Muscle of leg (tissue), 11 donors: ENCODE measurements around the gene CSRP1. TPM values are rescaled to one million over a fixed set of nuclear protein-coding genes. Genes with fewer than 3 reads are reported as not detected.
A peak's percentile ranks its signal among the peaks of the same experiment; 100 is the strongest.
"Not testable (repeated sequence)": the region's sequence is repeated elsewhere in the genome, so short reads cannot be mapped to it uniquely, and the experiment has no call there.

Experiments
- DNase-seq: peaks from one replicate; pipeline ENCODE4 v3.0.0; 2013
- H3K27ac ChIP-seq: one replicate; pipeline ENCODE4 v1.5.1; 2013; ENCODE audit warnings: mild to moderate bottlenecking, low read length, control low read depth
- H3K27me3 ChIP-seq: one replicate; pipeline ENCODE4 v1.6.1; 2013; ENCODE audit warnings: low read length; ENCODE audit not compliant: control insufficient read depth, insufficient read depth
- H3K36me3 ChIP-seq: one replicate; pipeline ENCODE4 v1.6.1; 2013; ENCODE audit warnings: low read length; ENCODE audit not compliant: control insufficient read depth, insufficient read depth
- H3K4me1 ChIP-seq: one replicate; pipeline ENCODE4 v1.6.1; 2013; ENCODE audit warnings: low read length; ENCODE audit not compliant: control insufficient read depth, insufficient read depth
- H3K4me3 ChIP-seq: one replicate; pipeline ENCODE4 v1.5.1; 2013; ENCODE audit warnings: low read length, control low read depth
- H3K9me3 ChIP-seq: replicated peaks from 2 replicates; pipeline ENCODE4 v1.6.1; 2013; ENCODE audit warnings: low read depth, low read length; ENCODE audit not compliant: control insufficient read depth
- WGBS: methylation state at CpG from one replicate; pipeline ENCODE4 v1.1.5; 2013; ENCODE audit warnings: missing lambda C conversion rate; ENCODE audit not compliant: insufficient coverage; 5-methylcytosine and 5-hydroxymethylcytosine counted together
- polyA plus RNA-seq, 8 donors: library from polyadenylated mRNA; unstranded; fragments of 120-200 nt; gene quantifications; one replicate each; pipeline versions ENCODE4 v1.2.1 to v1.2.3, GENCODE V29; 2013; ENCODE audit warnings: inconsistent platforms in 1 of 8, low replicate concordance in 1 of 8; ENCODE audit not compliant: insufficient read length in 8 of 8, insufficient read depth in 1 of 8
- total RNA-seq: library from RNA; stranded (reverse); fragments of 120-200 nt; gene quantifications from one replicate; pipeline ENCODE4 v1.2.4, GENCODE V29; 2013

CSRP1 gene
- total and polyA plus RNA-seq, 9 donors, result 36.2 to 77.0 (median 47.0) TPM

GRCh38 chr1:201479201-201479730 lies 27.7 kb downstream of the CSRP1 start:
- H3K36me3 ChIP-seq, result peaks cover 14% of the 10 kb centered on the region
- peaks cover 28% of the 10 kb centered on the region for H3K27me3 ChIP-seq
- no peak overlapping the region for H3K4me3 ChIP-seq
- DNase-seq, result no peak
- peaks cover 28% of the 10 kb centered on the region for H3K4me1 ChIP-seq
- no peaks in the 10 kb centered on the region for H3K9me3 ChIP-seq
- 76% methylated on average over 3 of the region's 4 CpGs for WGBS
- no peak overlapping the region for H3K27ac ChIP-seq

DNA sequence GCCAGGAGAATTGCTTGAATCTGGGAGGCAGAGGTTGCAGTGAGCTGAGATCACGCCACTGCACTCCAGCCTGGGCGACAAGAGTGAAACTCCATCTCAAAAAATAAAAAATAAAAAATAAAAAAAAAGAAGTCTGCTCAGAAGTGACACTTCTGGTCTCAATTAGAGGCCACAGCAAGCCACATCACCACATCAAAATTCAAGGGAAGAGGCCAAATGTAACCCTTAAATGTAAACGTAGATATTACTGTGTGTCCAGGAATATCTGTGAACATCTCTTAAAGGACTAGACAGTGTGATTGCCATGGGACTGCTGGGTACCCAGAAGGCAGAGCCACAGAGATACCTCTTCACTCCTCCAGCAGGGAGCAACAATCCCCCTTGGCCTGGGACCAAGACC lies 28.3 kb downstream of the CSRP1 start:
- Histone ChIP-seq H3K4me1 (peaks cover 28% of the 10 kb centered on the region), H3K27me3 (peaks cover 28% of the 10 kb centered on the region)
- H3K9me3 ChIP-seq, H3K27ac ChIP-seq, H3K36me3 ChIP-seq, DNase-seq, H3K4me3 ChIP-seq: not testable (repeated sequence)
- WGBS, result no CpG with 5 or more reads among the region's 3 CpGs

GRCh38 chr1:201476670-201477344 lies 30.1 kb downstream of the CSRP1 start:
- no peaks in the 10 kb centered on the region for H3K36me3 ChIP-seq
- 59% methylated on average over 4 of the region's 6 CpGs for WGBS
- H3K4me3 ChIP-seq, result no peak overlapping the region
- H3K27me3 ChIP-seq, result peaks cover 26% of the 10 kb centered on the region
- H3K27ac ChIP-seq, result no peak overlapping the region
- peaks cover 21% of the 10 kb centered on the region for H3K4me1 ChIP-seq
- no peaks in the 10 kb centered on the region for H3K9me3 ChIP-seq
- DNase-seq, result no peak

GRCh38 chr1:201475915-201476669 lies 30.8 kb downstream of the CSRP1 start:
- no peak for DNase-seq
- H3K9me3 ChIP-seq, result no peaks in the 10 kb centered on the region
- H3K27me3 ChIP-seq, result peaks cover 19% of the 10 kb centered on the region
- H3K4me3 ChIP-seq, result no peak overlapping the region
- peaks cover 14% of the 10 kb centered on the region for H3K4me1 ChIP-seq
- H3K36me3 ChIP-seq, result no peaks in the 10 kb centered on the region
- no peak overlapping the region for H3K27ac ChIP-seq
- 71% methylated on average over 4 of the region's 8 CpGs for WGBS

DNA sequence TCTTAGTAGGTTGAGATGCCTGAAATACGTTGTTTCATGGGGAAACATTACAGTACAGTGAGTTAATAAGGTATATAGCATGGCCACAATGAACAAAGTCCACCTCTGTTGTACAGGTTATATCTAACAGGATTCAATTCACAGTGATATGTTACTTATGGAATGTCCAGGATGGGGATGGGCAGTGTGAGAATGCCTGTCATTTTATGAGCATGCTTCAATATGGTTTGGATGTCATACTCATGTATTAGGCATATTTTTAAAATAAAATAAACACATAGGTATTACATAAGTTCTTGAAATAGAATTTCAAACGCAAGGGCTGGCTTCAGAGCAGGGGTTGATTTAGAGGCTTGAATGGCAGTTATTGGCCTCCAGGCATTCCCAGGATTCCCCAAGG lies 31.8 kb downstream of the CSRP1 start:
- Histone ChIP-seq H3K27ac (no peak overlapping the region), H3K4me3 (no peak overlapping the region), H3K4me1 (peaks cover 4% of the 10 kb centered on the region), H3K9me3 (no peaks in the 10 kb centered on the region), H3K36me3 (no peaks in the 10 kb centered on the region), H3K27me3 (peaks cover 12% of the 10 kb centered on the region)
- no peak for DNase-seq
- 37% methylated on average over 2 of the region's 2 CpGs for WGBS

GRCh38 chr1:201473296-201473695 lies 33.6 kb downstream of the CSRP1 start:
- no peak for DNase-seq
- no peaks in the 10 kb centered on the region for H3K9me3 ChIP-seq
- no peaks in the 10 kb centered on the region for H3K36me3 ChIP-seq
- WGBS, result 75% methylated on average over 1 of the region's 2 CpGs
- peaks cover 10% of the 10 kb centered on the region for H3K4me1 ChIP-seq
- H3K27me3 ChIP-seq, result peaks cover 19% of the 10 kb centered on the region
- no peak overlapping the region for H3K27ac ChIP-seq
- no peak overlapping the region for H3K4me3 ChIP-seq

- DNase-seq, H3K9me3 ChIP-seq, H3K27ac ChIP-seq, H3K36me3 ChIP-seq, H3K4me3 ChIP-seq: not testable (repeated sequence)
- peaks cover 19% of the 10 kb centered on the region for H3K27me3 ChIP-seq
- WGBS, result 96% methylated on average over 4 of the region's 8 CpGs
- peaks cover 19% of the 10 kb centered on the region for H3K4me1 ChIP-seq
These were observed 34.6 kb downstream of the CSRP1 start for GRCh38 chr1:201472321-201472720.

DNA sequence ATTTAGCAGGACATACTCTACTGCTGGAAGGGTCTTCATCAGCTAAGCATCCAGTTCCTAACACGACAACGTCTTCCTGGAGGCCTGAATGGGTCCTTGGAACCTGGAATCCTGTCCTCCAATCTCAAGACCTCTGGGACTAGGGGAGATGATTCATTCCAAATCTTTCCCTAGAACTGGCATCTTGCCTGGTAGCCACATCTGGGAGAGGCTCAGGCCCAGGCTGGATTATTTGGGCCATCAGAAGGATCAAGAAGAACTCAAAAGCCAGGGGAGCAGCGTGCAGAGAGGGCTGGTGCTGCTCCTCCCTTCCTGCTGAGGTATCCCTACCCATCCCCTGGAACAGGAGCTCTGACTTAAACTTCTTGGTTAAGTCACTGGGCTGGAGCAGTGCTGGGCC lies 35.2 kb downstream of the CSRP1 start:
- Histone ChIP-seq H3K9me3 (no peaks in the 10 kb centered on the region), H3K27me3 (peaks cover 19% of the 10 kb centered on the region), H3K27ac (no peak overlapping the region), H3K4me1 (peaks cover 22% of the 10 kb centered on the region), H3K4me3 (no peak overlapping the region), H3K36me3 (no peaks in the 10 kb centered on the region)
- peak; percentile 51 for DNase-seq
- no CpG with 5 or more reads among the region's 3 CpGs for WGBS

- no peak overlapping the region for H3K4me3 ChIP-seq
- no peak for DNase-seq
- H3K36me3 ChIP-seq, result peaks cover 9% of the 10 kb centered on the region
- H3K27ac ChIP-seq, result no peak overlapping the region
- WGBS, result no CpG with 5 or more reads among the region's 4 CpGs
- peaks cover 28% of the 10 kb centered on the region for H3K4me1 ChIP-seq
- H3K27me3 ChIP-seq, result peaks cover 14% of the 10 kb centered on the region
- no peaks in the 10 kb centered on the region for H3K9me3 ChIP-seq
These were observed 36.3 kb downstream of the CSRP1 start for GRCh38 chr1:201470581-201470980.

DNA sequence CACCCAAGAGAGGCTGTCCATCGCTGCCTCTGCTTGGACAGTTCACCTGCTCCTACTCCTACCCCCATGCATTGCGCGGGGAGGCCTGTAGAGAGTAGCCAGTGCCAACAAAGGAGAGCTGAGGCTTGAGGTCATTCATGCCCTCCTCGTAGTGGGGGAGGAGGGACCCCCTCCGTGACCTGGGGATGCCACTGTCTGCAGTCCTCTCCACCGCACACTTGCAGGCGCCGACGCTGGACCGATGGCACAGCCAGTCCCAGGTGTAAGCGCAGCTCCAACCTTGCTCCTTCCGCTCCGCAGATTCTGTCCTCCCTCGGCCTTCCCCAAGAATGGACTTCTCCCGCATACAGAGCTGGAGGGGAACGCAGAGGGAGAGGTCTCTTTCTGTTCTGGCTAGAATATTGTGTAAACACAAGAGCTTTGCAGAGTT lies 37.3 kb downstream of the CSRP1 start:
- Histone ChIP-seq H3K27ac (peak overlapping the region; percentile 29), H3K27me3 (peaks cover 10% of the 10 kb centered on the region), H3K4me1 (peaks cover 28% of the 10 kb centered on the region), H3K4me3 (peak overlapping the region; percentile 65), H3K9me3 (no peaks in the 10 kb centered on the region), H3K36me3 (peaks cover 18% of the 10 kb centered on the region)
- WGBS, result 7% methylated on average over 3 of the region's 16 CpGs
- no peak for DNase-seq
